Activated CD8-positive, alpha-beta T cell treated with anti-CD3 and anti-CD28 coated beads for 36 hours (primary cell): ENCODE results near the gene SYT8. TPM values are rescaled to one million over a fixed set of nuclear protein-coding genes. Genes with fewer than 3 reads are reported as not detected.

Experiments
- ATAC-seq: fragments of 200-7000 bp; cut with Tn5 transposase; one replicate; pipeline ENCODE4 v1.10.0; 2021; ENCODE audit warnings: mild to moderate bottlenecking, moderate library complexity
- CTCF ChIA-PET: fragments of 350-600 bp; sonication (Branson Sonifier 250); formaldehyde crosslinking; loops from one replicate; lab custom pipeline; 2021; ENCODE audit warnings: antibody characterized with exemption; lab: Charles Lee
- POLR2A ChIA-PET: fragments of 350-600 bp; sonication (Branson Sonifier 250); formaldehyde crosslinking; loops from one replicate; lab custom pipeline; 2021; ENCODE audit warnings: antibody characterized with exemption; lab: Charles Lee
- DNase-seq: peaks from one replicate; pipeline ENCODE4 v3.0.0-alpha.2; 2020
- H3K27ac Mint-ChIP-seq: one replicate; pipeline ENCODE4 v1.8.0; 2021; ENCODE audit warnings: mild to moderate bottlenecking, mixed read lengths
- H3K27me3 Mint-ChIP-seq: one replicate; pipeline ENCODE4 v1.8.0; 2021; ENCODE audit warnings: mixed read lengths
- H3K36me3 Mint-ChIP-seq: one replicate; pipeline ENCODE4 v1.8.0; 2021; ENCODE audit warnings: low read depth, mixed read lengths
- H3K4me1 Mint-ChIP-seq: one replicate; pipeline ENCODE4 v1.8.0; 2021; ENCODE audit warnings: low read depth, mixed read lengths
- H3K4me3 Mint-ChIP-seq: one replicate; pipeline ENCODE4 v1.8.0; 2021; ENCODE audit warnings: mild to moderate bottlenecking, moderate library complexity, mixed read lengths
- H3K9me3 Mint-ChIP-seq: one replicate; pipeline ENCODE4 v1.8.0; 2021; ENCODE audit warnings: mixed read lengths
- CTCF ChIP-seq: fragments of 200-600 bp; IDR thresholded peaks from one replicate; pipeline ENCODE4 v1.8.0; 2022; ENCODE audit warnings: antibody characterized with exemption, mild to moderate bottlenecking
- intact Hi-C: fragments of 100-400 bp; cut with micrococcal nuclease; formaldehyde crosslinking; loops from one replicate; pipeline ENCODE4 v1.10.0; 2022
- total RNA-seq, 2 experiments: library from RNA; stranded (reverse); gene quantifications; one replicate each; pipeline ENCODE4 v1.2.3, GENCODE V29; 2021

Gene SYT8
- total RNA-seq, 2 experiments from 2014 or later: not detected

DNA sequence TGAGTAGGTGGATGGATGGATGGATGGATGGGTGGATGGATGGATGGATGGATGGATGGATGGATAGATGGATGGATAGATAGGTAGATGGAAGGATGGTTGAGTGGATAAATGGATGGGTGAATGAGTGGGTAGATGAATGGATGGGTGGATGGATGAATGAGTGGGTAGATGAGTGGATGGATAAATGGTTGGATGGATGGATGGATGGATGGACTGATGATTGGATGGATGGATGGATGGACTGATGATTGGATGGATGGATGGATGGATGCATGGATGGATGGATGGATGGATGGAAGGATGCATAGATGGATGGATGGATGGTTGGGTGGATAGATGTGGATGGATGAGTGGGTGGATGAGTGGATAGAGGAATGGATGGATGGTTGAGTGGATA, 13.2 kb upstream of the SYT8 start:
- ChIA-PET CTCF (interaction anchor here (1.0 to 4.1 kb wide), 3 partner anchors 10 to 169 kb away, joined by 3 to 22 read pairs (median 15); no protein-coding TSS in a partner anchor), POLR2A (no interaction called here)
- no peak for TF ChIP-seq CTCF
- intact Hi-C loops: no loop called here
- Mint-ChIP-seq H3K27me3 (no peaks in the 10 kb centered on the region), H3K27ac (no peak overlapping the region), H3K4me1 (no peaks in the 10 kb centered on the region), H3K9me3 (peaks cover 5% of the 10 kb centered on the region), H3K4me3 (no peak overlapping the region), H3K36me3 (no peaks in the 10 kb centered on the region)
- ATAC-seq (no peak), DNase-seq (no peak)

GRCh38 chr11:1822648-1823375, 12.0 kb upstream of the SYT8 start:
- intact Hi-C loops: no loop called here
- H3K9me3 Mint-ChIP-seq: peaks cover 5% of the 10 kb centered on the region
- no peak overlapping the region for H3K4me3 Mint-ChIP-seq
- no peak for TF ChIP-seq CTCF
- POLR2A ChIA-PET: no interaction called here
- DNase-seq (no peak), ATAC-seq (no peak)
- H3K36me3 Mint-ChIP-seq: no peaks in the 10 kb centered on the region
- H3K4me1 Mint-ChIP-seq: no peaks in the 10 kb centered on the region
- no peak overlapping the region for H3K27ac Mint-ChIP-seq
- CTCF ChIA-PET: interaction anchor here (1.0 to 4.1 kb wide), 3 partner anchors 9 to 170 kb away, joined by 3 to 22 read pairs (median 15); no protein-coding TSS in a partner anchor
- H3K27me3 Mint-ChIP-seq: no peaks in the 10 kb centered on the region

- no peak overlapping the region for H3K4me3 Mint-ChIP-seq
- ATAC-seq (no peak), DNase-seq (no peak)
Observed at GRCh38 chr11:1823376-1824220, 11.2 kb upstream of the SYT8 start.

DNA sequence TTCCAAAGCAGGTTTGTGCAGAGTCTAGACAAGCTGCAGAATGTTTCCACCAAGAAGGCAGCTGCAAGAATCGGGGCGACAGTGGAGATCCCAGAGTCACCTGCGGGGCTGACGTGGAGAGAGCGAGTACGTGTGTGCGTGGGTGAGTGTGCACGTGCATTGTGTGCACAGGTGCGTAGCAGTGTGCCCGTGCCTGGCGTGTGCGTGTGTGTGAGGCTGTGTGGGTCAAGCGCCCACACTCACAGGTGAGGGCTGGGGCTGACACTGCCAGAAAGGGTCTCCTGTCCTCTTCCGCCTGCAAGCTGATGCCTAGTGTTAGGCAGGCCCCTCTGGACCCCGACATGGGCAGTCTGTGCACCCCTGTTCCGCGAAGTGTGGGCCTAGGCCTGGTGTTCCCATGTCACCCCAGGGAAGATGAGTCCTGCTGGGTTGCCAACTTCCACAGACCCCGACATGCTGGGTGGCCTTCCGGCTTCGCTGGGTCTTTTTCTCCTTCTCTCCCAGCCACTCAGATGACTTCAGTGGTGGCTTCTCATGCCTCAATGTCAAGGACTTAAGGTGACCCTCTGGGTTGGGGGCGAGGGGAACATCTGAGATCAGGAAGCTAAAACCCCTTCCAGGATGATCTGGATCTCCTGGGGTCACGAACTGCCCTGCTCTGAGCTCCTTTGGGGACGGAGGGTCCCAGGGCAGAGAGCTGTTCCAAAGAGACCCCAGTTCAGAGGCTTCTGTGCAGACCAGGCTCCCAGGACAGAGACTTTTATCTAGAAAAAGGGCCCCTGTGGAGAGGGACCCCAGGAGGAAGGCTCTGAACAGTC, 10.4 kb upstream of the SYT8 start:
- H3K4me3 Mint-ChIP-seq: no peak overlapping the region
- CTCF ChIA-PET: interaction anchor here (1.0 to 5.6 kb wide), 5 partner anchors 7 to 328 kb away, joined by 3 to 24 read pairs (median 4); no protein-coding TSS in a partner anchor
- ATAC-seq (no peak), DNase-seq (no peak)
- no peak for TF ChIP-seq CTCF
- intact Hi-C loops: loop anchor here (5.0 kb wide), 1 partner anchor 172 kb away; no protein-coding TSS in a partner anchor
- POLR2A ChIA-PET: no interaction called here
- no peaks in the 10 kb centered on the region for H3K27me3 Mint-ChIP-seq
- no peaks in the 10 kb centered on the region for H3K36me3 Mint-ChIP-seq
- no peak overlapping the region for H3K27ac Mint-ChIP-seq
- H3K9me3 Mint-ChIP-seq: no peaks in the 10 kb centered on the region
- no peaks in the 10 kb centered on the region for H3K4me1 Mint-ChIP-seq

More at GRCh38 chr11:1823376-1824220, 11.2 kb upstream of the SYT8 start:
- Mint-ChIP-seq H3K4me1 (no peaks in the 10 kb centered on the region), H3K9me3 (peaks cover 4% of the 10 kb centered on the region), H3K36me3 (no peaks in the 10 kb centered on the region), H3K27ac (no peak overlapping the region), H3K27me3 (no peaks in the 10 kb centered on the region)
- ChIA-PET CTCF (interaction anchor here (1.0 to 5.6 kb wide), 5 partner anchors 8 to 184 kb away, joined by 3 to 24 read pairs (median 15); no protein-coding TSS in a partner anchor), POLR2A (no interaction called here)
- intact Hi-C loops: no loop called here
- TF ChIP-seq CTCF: no peak
